Measurements from ENCODE around the gene GRWD1.

GRCh38 chr19:48396016-48396823 is 49.6 kb upstream of the GRWD1 start:
- no peak for TF ChIP-seq CTCF (IDR thresholded peaks at IDR 0.05)
- TF ChIP-seq POLR2A (IDR thresholded peaks at IDR 0.05) = no peak
- TF ChIP-seq POLR2AphosphoS5 (IDR thresholded peaks at IDR 0.05) = no peak
